Activated CD4-positive, alpha-beta T cell treated with anti-CD3 and anti-CD28 coated beads, Interleukin-2, Interleukin-4, amounts not matched to agents 100 ng/mL and 50 ng/mL, durations not matched to agents 16 hours and 8 hours (primary cell): ENCODE data around the gene PLEKHJ1.
"Not testable (repeated sequence)": the region's sequence is repeated elsewhere in the genome, so short reads cannot be mapped to it uniquely, and the experiment has no call there.

Experiments
- DNase-seq: peaks from one replicate; pipeline ENCODE4 v3.0.0-alpha.2; 2020; ENCODE audit warnings: low spot score

The PLEKHJ1 gene

DNA sequence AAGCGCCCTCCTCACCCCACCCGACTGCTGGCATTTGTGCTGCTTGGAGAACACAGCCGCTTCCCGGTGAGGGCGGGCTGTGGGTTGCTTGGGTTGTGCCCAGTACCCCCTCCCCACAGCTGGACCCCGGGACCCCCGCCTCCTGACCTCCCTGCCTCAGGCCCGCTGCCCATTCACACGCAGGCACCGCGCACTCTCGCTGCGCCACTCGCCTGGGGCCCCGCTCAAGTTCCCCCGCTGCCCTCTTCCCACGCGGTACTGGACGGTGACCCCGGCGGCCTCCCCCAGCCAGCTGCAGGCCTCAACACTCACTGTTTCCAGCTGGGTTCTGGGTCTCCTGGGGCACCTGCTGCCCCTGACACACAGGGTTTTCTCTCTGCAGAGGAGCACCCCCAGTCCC, 16.4 kb downstream of the PLEKHJ1 start:
- DNase-seq: no peak

DNA sequence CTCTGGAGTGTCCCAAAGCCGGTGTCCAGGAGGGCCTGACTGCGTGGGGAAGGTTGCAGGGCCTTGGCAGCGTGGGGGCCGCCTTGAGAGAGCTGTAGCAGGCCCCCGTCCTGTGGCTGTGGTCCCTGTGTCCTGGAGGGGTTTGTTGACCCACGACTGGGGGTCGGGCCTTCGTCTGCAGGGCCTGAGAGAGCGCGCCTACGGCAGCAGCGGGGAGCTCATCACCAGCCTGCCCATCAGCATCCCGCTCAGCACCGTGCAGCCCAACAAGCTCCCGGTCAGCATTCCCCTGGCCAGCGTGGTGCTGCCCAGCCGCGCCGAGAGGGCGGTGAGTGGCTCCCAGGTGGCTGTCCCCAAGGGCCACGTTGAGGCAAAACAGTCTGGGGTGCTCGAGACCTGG, 18.5 kb downstream of the PLEKHJ1 start:
- DNase-seq: no peak

DNA sequence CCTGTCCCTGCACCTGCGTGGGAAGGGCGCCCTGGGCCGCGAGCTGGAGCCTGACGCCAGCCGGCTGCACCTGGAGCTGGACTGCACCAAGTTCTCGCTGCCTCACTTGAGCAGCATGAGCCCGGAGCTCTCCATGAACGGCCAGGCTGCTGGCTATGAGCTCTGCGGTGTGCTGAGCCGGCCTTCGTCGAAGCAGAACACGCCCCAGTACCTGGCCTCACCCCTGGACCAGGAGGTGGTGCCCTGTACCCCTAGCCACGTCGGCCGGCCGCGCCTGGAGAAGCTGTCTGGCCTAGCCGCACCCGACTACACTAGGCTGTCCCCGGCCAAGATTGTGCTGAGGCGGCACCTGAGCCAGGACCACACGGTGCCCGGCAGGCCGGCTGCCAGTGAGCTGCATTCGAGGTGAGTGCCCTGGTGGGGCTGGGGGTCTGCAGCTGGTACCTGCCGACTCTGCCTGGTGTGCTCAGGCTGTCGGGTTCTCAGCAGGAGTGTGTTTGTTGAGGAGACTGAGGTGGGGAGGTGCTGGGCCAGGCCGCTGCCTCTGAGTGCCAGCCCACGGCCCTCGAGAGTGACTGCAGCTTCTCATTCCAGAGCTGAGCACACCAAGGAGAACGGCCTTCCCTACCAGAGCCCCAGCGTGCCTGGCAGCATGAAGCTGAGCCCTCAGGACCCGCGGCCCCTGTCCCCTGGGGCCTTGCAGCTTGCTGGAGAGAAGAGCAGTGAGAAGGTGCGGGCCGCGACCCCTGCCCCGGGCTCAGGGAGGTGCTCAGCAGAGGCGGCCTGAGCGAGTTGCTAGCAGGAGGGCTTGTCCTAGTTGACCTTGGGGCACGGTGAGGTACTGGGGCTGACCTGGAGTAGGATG, 19.5 kb downstream of the PLEKHJ1 start:
- no peak for DNase-seq

DNA sequence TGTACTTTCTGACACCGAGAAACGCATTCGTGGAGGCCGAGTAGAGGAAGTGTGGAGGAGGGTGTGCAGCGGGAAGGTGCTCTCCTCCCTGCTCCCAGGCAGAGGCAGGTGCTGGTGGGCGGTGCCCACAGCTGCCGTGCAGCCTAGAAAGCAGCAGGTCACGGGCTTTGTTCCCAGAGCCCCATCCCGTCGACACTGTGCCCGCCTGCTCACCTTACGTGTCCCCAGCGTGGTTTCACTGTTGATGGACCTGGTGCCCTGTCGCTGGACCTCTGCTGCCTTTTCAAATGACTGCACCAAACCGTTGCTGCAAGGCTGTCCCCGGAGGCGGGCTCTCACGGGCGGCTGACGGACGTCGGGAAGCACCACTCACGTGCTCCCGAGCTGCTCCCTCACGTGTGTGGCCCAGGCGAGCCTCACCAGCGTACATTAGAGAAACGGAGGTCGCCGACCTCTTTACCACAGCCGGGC, 20.8 kb downstream of the PLEKHJ1 start:
- DNase-seq: peak; percentile 28

DNA sequence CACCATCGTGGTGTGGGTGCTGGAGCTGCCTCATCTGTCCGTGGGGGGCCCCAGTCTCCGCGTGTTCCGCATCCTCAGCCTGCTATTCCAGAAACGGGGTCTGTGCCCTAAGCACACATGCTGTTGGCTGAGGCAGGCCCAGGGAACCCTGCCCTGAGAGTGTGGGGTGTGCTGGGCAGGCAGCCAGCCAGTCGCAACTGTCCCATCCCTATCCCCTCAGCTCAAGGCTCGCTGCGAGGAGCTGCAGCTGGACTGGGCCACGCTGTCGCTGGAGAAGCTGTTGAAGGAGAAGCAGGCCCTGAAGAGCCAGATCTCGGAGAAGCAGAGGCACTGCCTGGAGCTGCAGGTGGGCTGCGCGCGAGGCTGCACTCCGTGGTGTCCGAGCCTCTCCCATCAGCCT, 21.9 kb downstream of the PLEKHJ1 start:
- no peak for DNase-seq

DNA sequence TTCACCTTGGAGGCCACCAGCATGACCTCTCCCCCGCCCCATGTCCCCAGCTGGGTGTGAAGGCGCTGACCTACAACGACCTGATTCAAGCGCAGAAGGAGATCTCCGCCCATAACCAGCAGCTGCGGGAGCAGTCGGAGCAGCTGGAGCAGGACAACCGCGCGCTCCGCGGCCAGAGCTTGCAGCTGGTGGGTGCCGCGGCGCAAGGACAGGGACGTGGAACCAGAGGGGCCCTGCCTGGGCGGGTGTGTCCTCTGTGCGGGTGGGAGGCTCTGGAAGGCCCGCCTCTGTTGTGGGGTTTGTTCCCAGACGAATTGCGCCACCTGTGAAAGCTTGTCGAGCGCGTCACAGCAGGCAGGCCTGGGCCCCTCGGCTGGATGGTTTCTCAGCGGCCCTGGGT, 22.3 kb downstream of the PLEKHJ1 start:
- no peak for DNase-seq

DNA sequence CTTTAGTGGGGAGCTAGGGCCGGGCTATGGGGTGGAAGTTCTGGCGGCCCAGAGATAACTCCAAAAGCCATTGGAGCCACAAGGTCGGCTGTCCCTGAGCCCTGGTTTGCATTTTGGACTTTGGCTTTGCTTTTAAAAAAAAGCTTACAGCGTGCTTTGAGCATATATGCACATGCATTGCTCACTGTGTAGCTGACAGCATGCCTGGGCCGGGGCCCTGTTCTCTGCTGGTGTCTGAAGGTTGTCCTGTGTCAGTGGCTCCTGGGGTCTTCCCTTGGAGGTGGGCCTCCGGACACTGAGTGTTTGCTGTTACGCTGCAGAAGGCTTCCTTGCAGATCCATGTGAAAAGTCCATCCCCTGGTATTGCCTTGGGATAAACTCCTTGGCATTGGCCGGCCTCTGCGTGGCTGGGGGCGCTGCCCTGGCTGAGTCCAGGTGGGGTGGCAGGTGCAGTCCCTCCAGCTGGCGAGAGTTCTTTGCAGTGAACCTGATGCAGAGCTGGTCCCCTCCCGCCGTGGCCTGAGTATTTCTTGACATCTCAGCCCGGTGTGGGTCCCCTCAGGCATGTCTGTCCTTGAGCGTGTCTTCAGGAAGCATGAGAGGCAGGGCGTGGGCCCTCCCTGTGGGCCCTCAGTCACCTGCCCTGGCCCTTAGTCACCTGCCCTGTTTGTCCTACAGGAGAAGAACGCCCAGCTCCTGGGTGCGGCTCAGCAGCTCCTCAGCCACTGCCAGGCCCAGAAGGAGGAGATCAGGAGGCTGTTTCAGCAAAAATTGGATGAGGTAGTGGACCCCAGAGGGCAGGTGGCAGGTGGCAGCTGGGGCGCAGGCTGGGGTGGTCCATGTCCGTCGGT, 23.0 kb downstream of the PLEKHJ1 start:
- no peak for DNase-seq

DNA sequence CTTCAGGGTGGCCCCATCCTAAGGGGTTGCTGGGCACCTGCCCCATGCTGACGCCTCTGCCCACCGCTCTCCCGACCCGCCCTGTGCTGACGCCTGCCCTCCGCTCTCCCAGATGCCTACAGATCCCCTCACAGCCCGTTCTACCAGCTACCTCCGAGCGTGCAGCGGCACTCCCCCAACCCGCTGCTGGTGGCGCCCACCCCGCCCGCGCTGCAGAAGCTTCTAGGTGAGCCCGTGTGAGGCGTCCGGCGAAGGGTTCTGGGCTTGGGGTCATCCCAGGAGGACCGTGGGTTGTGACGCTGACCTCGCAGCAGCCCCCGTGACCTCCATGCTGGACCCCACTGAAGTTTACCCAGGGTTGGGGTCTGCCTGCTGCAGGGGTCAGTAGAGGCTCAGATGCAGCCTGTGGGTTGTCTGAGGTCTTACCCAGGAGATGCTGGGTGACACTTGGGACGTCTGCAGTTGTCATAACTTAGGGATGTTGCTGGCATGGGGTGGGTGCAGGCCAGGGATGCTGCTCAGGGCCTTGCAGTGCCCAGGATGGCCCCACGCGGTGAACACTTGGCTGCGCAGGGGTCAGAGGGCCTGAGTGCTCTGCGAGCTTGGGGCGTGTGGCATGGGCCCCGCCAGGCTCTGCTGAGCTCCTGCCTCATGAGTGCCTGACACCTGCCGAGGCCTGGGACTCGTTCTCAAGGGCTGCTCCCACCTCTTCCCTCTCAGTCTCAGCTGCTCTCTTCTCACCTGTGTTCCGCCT, 25.0 kb downstream of the PLEKHJ1 start:
- no peak for DNase-seq

DNA sequence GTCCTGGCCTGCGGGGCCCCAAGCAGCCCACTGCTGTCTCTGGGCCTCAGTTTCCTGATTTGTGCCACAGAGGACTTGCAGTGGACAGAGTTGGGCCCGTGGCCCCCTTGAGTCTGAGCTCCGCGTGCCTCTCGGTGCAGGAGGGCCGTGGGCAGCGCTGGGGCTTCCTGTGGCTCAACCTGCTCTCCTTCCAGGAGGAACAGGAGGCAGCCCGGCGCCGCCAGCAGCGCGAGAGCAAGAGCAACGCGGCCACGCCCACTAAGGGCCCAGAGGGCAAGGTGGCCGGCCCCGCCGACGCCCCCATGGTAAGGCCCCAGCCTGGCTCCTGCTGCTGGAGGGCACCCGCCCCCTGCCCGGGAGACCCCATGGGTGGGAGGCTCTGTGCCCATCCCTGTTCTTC, 25.9 kb downstream of the PLEKHJ1 start:
- no peak for DNase-seq

DNA sequence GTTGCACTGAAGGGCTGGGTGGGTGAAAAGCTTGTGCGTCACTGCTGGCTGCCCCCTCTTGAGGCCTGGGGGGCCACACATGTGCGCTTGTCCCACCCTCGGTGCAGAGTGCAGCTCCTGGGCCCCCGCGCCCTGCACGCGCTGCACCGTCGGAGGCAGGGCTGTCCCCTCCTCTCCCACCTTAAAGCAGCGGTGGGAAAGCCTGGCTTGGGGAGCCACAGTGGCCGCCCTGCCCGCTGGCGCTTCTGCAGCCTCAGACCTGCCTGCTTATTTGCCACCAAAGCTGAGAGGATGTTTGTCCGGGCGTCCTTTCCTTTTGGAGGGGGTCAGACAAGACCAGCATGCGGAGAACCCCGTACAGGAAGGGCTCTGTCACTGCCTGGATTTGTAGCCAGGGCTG, 26.7 kb downstream of the PLEKHJ1 start:
- DNase-seq: no peak

DNA sequence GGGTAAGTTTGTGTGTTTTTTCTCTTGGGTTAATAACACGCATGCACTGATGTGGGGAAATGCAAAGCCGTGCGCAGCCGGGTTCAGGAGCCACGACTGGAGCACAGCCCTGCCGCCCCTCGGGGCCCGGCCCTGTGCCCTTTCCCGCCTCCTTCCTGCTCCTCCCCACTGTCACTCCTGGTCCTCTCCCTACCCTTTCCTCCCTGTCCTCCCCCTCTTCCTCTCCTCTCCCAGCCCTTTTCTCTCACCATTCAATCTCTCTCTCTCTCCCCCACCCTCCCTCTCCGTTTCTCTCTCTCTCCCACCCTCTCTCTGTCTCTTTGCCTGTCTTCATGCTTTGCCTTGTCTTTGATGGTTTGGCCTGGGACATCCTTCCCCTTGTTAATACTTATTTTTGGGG, 27.2 kb downstream of the PLEKHJ1 start:
- no peak for DNase-seq

DNA sequence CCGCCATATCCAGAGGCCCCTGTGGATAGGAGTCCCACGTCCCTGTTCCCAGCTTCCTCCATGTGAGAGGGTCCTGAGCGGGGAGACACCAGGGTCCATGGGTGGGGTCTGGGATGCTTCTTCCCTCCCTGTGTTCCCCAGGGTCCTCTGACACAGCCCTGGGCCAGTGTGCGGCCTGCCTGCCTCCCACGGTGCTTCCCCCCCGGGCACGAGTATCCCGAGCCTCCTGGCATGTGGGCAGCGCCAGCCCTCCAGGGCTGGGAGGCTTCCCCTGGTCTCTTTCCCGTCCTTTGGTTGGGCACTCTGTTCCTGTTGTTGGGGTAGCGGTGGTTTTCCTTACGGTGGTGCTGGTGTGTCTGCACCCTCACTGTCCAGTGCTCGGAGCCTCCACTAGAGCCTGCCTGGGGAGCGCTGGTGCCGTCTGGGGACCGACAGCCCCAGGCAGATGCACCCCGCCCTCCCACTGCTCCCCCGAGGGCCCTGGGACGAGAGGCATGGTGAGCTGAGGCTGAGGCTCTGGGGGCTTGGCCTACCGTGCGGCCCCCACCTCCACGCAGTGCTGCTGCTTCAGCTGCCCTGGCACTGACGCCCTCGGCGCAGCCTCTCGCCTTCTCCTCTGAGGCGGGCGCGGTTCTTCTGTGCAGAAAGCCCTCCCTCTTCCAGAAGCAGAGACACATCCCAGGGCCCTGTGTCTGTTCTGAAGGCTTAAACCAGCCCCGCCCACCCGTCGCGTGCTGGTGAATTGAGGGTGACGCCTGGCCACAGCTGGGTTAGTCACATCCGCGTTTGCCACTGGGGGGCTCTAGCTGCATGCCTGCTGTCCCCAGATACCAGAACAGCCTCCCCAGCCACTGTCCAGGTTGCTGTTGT, 27.9 kb downstream of the PLEKHJ1 start:
- no peak for DNase-seq

DNA sequence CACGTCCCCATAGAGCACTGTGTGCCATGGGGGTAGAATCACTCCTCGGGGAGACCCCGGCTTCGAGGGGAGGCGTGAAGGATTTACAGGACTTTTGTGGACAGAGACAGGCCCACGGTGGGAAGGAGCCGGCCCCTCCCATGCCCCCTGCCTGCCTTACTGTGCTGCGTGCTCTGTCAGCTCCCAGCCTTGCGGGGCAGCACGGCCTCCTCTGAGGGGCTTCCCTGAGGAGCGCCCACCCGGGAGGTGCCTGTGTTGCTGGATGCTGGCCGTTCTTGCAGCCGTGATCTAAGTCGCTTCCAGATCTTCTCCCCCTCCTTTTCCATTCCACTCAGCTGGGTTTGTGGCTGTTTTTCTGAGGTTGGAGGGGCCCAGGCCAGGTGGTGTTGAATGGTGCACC, 29.1 kb downstream of the PLEKHJ1 start:
- DNase-seq: no peak

DNA sequence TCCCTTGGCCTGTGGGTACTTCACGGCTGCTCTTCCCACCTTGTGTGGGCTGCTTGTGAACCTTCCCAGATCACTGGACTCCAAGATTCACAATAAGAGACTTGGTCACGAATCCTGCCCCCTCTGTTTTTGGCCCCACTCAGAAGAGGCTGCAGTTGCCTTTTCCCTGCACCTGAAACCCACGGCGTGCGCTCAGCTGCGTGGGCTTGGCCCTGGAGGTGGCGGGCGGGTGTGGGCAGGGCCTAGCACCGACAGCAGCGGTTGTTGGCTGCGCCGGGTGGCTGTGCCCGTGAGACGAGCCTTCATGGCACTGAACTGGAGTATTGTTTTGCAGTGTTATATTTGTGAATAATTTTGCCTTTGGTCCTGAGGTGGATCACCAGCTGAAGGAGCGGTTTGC, 33.8 kb downstream of the PLEKHJ1 start:
- DNase-seq: no peak

DNA sequence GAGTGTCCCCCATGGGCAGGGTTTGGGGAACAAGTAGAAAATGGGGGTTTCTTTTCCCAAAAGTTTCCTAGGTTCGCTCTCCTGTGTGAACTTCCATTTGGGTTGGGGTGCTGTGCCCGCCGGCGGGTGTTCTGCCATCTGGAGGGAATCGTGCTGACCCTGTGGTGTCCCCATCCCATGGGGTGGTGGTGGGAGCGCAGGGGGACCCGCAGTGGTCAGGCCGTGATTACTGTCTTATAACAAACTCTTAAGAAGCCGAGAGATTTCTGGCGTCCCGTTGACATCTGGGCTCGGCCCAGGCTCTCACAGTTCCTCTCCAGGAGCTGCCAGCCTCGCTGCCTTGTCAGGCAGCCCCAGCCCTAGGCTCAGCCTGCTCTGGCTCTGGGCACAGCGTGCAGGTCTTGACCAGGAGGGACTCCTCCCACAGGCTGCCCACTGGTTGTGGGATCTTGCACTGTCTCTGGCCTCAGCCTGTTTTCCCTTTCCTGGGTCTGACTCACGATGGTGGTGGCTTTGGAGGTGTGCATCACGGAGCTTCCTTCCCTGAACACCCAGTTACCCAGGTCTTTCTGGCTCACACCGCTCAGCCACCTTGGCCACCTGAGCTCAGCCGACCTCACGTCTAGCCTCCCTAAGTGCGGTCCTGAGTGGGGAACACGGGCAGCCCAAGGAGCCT, 34.5 kb downstream of the PLEKHJ1 start:
- no peak for DNase-seq

DNA sequence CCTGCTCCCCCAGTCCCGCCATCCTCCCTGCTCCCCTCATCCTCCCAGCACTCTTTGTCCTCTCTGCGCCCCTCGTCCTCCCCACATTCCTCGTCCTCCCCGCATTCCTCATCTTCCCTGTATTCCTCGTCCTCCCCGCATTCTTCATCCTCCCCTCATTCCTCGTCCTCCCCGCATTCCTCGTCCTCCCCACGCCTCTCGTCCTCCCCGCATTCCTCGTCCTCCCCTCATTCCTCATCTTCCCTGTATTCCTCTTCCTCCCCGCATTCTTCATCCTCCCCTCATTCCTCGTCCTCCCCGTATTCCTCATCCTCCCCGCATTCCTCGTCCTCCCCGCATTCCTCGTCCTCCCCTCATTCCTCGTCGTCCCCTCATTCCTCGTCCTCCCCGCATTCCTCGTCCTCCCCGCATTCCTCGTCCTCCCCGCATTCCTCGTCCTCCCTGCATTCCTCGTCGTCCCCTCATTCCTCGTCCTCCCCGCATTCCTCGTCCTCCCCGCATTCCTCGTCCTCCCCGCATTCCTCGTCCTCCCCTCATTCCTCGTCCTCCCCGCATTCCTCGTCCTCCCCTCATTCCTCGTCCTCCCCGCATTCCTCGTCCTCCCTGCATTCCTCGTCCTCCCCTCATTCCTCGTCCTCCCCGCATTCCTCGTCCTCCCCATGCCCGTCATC, 35.4 kb downstream of the PLEKHJ1 start:
- DNase-seq: not testable (repeated sequence)

DNA sequence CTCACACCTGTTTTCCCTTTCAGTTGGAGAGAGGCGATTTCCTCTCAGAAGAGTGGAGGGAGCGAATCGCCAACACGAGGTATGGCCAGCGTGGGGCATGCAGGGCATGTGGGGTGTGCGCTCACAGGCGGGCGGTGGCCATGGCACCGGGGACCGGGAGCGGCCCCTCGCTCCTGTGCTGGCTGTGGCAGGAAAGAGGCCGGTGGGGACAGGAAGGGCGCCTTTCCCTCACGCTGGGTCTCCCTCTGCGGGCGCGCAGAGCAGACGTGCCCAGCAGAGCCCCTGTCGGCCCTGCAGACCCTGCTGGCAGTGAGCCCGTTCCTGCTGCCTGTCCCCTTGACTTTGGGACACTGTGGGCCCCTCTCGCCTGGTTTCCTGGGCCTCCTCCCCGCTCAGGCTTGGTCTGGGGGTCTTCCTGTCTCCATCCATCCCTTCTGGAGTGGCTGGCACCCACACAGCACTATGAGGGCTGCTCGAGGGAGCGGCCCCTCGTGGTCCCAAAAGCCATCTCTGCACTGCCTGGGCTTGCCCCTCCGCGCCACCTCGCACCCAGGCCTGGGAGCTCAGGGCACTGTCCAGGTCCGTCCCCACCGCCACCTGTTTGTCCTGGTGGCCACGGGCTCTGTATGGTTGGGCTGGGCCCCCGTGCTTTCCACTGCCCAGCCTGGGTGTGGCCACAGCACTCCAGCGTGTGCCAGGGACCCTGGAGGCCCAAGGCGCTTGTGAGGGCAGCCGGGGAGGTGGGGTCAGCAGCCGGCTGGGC, 36.1 kb downstream of the PLEKHJ1 start:
- DNase-seq: no peak

DNA sequence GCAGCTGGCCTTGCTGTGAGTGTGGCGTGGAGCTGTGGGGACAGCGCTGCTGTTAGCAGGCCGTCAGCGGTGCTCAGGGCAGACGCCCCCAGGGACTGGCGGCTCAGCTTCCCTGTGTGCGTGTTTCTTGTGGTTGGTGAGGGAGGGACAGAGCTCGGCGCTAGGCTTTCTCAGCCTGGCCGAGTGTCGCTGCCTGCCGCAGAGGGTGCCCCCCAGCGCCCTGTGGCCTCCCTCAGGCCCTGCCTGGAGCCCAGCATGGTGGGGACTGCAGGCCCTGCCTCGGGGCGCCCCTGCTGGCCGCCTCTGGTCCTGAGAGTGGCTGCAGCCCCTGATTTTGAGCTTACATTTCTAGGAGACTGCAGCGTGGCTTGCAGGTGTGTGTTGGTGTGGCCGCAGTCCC, 36.9 kb downstream of the PLEKHJ1 start:
- DNase-seq: no peak

DNA sequence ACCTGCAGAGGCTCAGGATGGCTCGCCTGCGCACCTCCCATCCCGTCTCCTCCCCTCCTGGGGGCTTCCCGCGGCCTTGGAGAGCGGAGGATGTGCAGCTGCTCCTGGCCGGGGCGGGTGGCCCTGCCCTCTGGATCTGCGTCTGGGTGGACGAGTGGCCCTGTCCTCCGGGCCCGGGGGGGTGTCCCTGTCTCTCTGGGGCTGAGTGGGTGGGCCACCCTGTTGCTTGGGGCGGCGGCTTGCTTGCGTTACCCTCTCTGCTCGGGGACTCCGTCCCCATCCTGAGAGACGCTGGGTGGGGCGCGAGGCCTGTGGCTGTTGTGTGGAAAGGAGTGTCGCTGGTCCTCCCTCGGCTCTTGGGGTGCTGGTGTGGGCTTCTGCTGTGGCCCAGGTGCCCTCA, 37.8 kb downstream of the PLEKHJ1 start:
- no peak for DNase-seq

DNA sequence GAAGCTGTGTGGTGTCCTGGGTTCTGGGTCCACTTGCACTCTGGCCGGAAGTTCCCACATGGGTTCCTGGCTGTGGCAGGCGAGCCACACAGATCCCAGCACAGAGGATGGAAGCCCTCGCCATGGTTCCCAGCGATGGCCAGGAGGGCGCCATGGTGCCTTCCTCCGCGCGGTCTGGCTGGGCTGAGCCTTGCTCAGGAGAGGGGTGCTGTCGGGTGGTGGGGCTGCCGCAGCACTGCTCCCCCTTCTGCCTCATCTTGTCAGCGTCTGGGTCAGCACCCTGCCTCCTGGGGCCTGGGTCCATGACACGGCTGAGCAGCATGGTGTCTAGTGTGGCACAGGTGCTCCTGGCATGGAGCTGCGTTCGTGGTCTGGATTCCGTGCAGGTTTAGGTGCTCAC, 38.9 kb downstream of the PLEKHJ1 start:
- no peak for DNase-seq
